GM12865 (cell line): ENCODE results near the gene GALNT17.

Source experiments
- DNase-seq: peaks from one replicate; pipeline ENCODE4 v3.0.0; 2010; ENCODE audit warnings: low read depth
- H3K4me3 ChIP-seq: 2 replicates; pipeline ENCODE4 v1.5.1; 2011; ENCODE audit warnings: mild to moderate bottlenecking, low read depth, low read length, control low read depth
- CTCF ChIP-seq: IDR thresholded peaks from 2 replicates; pipeline ENCODE4 v1.5.1; 2011; ENCODE audit warnings: low read length, control low read depth, low read depth, inconsistent platforms; ENCODE audit not compliant: insufficient read depth; ENCODE audit errors: missing control alignments

Gene GALNT17

GRCh38 chr7:71385330-71385729 lies 253.4 kb downstream of the GALNT17 start:
- no peak for DNase-seq
- H3K4me3 ChIP-seq: no peak overlapping the region
- TF ChIP-seq CTCF: no peak

GRCh38 chr7:71386152-71386785 lies 254.3 kb downstream of the GALNT17 start:
- TF ChIP-seq CTCF: no peak
- no peak for DNase-seq

GRCh38 chr7:71388181-71388580 lies 256.2 kb downstream of the GALNT17 start:
- DNase-seq: no peak
- TF ChIP-seq CTCF: no peak
- H3K4me3 ChIP-seq: no peak overlapping the region

More at GRCh38 chr7:71386152-71386785, 254.3 kb downstream of the GALNT17 start:
- H3K4me3 ChIP-seq: no peak overlapping the region

- no peak for DNase-seq
- no peak for TF ChIP-seq CTCF
These were observed 258.0 kb downstream of the GALNT17 start for GRCh38 chr7:71389976-71390375.

GRCh38 chr7:71393661-71394060 lies 261.7 kb downstream of the GALNT17 start:
- DNase-seq: no peak
- no peak overlapping the region for H3K4me3 ChIP-seq
- no peak for TF ChIP-seq CTCF

More at GRCh38 chr7:71389976-71390375, 258.0 kb downstream of the GALNT17 start:
- H3K4me3 ChIP-seq: no peak overlapping the region

GRCh38 chr7:71402684-71403083 lies 270.7 kb downstream of the GALNT17 start:
- no peak for DNase-seq

More at GRCh38 chr7:71402684-71403083, 270.7 kb downstream of the GALNT17 start:
- no peak for TF ChIP-seq CTCF
- no peak overlapping the region for H3K4me3 ChIP-seq
